GM21447 (cell line): ENCODE results near the gene ATOX1.
"Not testable (repeated sequence)": the region's sequence is repeated elsewhere in the genome, so short reads cannot be mapped to it uniquely, and the experiment has no call there.

Experiments
- ATAC-seq: cut with Tn5 transposase; IDR thresholded peaks from one replicate; pipeline ENCODE4 v1.9.1; 2021; ENCODE audit not compliant: unreplicated experiment

The ATOX1 gene

DNA sequence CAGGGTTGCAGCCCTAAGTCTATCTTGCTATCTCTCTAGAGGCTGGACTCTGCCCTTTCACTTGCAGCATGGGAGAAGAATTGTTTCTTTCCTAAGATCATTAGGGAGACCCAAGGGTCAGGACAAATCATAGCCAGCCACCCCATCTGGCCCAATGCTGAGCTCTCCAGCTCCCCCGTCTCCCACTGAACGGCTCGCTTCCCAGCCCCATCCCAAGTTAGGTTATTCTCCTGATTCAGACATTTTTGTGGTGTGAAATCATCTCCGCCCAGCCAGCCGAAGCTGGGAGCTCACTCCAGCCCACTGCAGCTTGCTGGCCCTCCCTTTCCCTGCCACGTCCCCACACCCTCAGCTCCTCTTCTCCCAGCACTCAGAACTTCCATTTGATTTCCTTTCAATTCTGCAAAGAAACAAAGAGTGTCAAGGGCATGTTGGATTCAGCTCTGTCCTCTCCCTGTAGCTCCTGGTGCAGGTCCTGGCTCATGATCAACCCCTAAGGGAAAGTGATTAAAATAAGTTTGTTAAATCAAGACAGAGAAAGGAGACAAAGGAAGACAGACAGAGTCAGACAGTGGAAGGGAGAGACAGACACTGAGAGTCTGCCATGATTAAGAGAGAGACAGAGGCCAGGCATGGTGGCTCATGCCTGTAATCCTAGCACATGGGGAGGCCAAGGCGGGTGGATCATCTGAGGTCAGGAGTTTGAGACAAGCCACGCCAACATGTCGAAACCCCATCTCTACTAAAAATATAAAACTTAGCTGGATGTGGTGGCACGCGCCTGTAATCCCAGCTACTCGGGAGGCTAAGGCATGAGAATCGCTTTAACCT is 59.1 kb downstream of the ATOX1 start:
- no peak for ATAC-seq

DNA sequence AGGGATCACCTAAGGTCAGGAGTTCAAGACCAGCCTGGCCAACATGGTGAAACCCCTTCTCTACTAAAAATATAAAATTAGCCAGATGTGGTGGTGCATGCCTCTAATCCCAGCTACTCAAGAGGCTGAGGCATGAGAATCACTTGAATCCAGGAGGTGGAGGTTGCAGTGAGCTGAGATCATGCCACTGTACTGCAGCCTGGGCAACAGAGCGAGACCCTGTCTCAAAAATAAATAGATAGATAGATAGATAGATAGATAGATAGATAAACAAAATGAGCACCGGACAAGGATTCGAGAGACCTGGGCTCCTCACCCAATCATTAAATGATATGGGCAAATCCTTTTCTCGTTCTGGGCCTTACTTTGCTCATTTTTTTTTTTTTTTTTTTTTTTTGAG is 60.4 kb downstream of the ATOX1 start:
- ATAC-seq, result not testable (repeated sequence)

DNA sequence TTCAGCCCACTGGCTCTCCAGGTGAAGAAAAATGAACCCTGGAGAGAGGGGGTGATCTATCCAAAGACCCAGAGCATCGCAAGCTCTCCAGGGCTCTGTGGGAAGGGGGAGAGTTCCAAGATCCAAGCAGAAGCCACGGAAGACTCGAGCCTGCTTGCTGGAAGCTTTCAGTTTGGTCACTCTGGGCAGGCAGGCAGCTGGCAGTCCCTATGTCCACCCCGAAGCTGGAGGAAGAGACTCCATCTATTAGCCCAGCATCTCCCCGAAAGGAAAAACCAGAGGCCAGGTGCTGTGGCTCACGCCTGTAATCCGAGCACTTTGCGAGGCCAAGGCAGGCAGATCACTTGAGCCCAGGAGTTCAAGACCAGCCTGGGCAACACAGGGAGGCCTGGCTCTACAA is 61.0 kb downstream of the ATOX1 start:
- ATAC-seq, result no peak

DNA sequence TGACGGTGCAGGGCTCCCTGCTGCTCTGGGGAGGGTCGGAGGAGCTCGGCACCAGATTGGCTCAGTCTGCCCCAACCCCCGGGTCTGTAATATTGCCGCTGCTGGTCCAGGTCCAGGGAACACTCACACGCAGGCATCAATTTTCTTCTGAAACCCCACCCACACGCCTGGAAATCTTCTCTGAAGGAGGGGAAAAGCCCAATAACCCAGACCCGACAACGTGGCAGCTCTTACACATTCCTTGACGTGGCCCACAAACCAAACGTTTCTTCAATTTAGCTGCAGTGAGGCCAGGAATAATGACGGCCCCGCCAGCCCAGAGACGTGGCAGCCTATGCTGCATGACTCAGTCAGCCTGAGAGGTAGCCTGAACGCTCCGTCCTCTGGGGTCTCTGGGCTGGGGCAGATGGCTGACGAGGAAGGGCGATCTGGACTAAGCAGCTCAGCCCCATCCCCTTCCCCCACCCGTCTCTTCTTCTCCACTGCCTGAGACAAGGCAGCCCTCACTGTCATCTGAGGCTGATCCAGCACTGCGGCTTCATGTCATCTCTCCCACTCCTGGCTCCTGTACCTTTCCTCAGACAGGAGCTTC is 61.9 kb downstream of the ATOX1 start:
- no peak for ATAC-seq

DNA sequence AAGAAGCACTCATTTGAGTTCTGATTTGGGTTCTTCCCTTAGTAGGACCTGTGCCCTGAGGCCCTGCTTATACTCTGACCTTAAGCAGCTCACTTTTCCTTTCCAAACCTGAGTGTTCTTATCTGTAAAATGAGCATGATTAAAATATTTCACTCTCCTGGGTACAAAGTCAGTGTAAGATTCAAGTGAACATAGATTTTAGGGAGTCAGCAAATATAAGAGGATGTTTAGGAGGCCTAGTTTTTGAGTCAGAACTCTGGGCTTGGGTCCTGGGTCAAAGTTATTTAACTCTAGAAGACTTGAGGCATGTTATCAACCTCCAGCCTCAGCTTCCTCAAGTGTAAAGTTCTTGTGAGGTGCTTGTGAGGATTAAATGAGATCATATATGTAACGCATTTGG is 63.0 kb downstream of the ATOX1 start:
- no peak for ATAC-seq

DNA sequence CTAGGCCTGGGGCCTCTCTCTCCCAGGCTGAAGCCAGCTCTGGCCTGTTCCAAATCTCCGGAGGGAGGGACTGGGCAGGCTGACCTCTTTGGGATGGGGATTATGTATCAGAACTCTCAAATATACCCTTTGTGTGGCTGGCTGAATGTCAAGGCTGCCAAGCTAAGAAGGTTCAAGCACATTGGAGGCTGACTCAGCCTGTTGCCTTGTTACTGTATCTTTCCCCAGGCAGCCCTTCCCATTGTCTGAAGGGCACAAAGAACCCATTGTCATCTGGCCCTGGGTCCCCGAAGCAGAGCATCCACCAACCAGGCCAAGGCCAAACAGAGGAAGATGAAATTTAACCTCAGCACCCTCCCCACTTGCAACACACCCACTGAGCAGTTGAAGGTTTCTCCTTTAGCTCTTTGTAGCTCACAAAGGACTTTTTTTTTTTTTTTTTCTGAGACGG is 64.4 kb downstream of the ATOX1 start:
- ATAC-seq, result no peak
